HG03469 (cell line): ENCODE data around the gene ZNF396.

Source experiments
- ATAC-seq: cut with Tn5 transposase; IDR thresholded peaks from one replicate; pipeline ENCODE4 v1.9.1; 2021; ENCODE audit warnings: mild to moderate bottlenecking, moderate library complexity, moderate number of reproducible peaks; ENCODE audit not compliant: unreplicated experiment

The ZNF396 gene

DNA sequence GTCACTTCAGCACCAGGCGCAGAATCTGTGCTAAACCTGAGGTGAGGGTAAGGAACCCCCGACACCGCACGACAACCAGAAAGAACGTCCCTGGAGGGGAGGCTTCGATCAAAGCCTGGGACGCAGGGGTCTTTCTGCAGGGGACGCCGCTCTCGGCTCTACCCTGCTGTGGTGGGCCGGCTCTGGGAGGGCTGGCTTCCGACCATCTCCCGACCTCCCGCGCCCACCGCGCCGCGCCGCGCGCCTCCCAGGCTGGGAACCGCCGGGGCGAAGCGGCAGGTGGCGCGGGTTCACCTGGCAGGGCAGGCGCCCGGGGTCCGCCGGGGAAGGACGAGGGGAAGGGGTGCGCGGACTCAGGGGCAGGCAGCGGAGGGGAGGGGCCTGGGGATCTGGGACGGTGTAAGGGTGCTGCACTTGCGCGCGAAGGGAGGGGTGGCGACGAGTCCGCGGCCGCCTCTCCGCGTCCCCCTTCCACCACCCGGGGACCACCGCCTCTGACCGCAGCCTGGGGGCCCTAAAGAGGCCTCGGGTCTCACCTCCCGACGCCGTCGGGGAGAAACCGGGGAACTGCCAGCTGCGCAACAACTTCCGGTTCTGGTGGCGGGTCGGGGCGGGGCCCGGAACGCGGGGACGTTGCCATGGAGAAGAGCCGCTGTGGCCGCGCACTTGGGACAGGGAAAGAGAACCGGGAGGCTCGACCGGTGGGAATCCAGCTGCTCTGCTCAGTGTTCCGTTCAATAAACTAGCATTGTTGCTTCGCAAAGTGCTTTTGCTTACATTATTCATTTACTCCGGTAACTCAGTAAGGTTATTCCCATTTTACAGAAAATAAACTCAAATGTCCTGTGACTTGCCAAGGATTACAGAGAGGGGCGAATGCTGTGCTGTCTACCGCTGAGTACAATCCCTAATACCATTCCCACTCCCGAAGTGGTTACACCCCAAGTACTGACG, at the start of gene ZNF396:
Gene ZNF396 (minus strand): TSS at position 596 of the 954 bp plus-strand sequence. CDS start 3,045 bp downstream, outside the sequence.
- peak; percentile 75 for ATAC-seq

DNA sequence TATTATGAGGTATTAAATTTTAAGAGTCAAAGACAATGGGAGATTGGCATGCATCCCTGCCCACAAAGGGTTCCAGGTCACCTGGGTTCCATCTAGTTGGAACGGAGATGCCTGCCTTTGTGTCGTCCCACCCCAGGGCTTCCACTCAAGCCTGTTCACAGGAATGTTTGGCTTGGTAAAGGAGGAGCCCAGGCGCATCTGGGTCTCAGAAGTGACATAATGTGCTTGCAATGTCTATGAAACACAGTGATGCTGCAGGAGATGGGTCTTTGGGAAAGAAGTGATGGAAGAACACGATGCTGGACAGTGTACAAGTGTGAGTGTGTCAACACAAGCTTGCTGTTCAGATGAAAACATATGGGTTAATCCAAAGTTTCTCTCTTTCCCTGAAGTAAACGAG, 49.6 kb upstream of the ZNF396 start:
- ATAC-seq = no peak

DNA sequence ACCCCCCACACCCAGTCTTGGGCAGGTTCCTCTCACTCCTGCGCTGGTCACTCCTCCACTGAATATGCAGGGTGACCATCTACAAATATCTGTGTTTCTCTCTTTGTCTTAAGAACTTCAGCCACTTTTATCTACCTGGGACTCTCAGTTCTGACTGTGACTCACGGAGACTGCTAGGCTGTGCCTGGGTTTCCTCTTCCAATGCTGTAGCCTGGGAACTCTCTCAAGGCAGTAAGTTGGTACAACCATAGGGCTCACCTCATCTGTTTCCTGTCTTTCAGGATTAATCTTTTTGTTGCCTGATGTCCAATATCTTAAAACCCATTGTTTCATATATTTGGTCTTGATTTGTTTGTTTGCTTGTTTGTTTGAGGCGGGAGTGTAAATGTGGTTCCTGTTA, 47.2 kb upstream of the ZNF396 start:
- ATAC-seq = no peak

GRCh38 chr18:35422237-35422636, 45.1 kb upstream of the ZNF396 start:
- no peak for ATAC-seq

DNA sequence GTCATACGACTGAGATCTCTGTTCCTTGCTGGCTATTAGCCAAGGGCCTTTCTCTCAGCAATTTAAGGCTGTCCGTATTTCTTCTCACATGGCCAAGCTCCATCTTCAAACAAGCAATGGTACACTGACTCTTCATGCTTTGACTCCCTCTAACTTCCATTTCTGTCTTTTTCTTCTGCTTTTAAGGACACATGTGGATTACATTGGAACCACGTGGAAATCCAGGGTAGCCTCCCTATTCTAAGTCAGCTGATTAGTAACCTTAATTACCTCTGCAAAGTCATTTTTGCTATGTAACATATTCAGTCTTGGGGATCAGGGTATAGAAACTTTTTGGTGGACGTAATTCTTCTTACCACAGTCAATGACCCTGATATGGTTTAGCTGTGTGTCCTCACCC, 41.5 kb upstream of the ZNF396 start:
- no peak for ATAC-seq

DNA sequence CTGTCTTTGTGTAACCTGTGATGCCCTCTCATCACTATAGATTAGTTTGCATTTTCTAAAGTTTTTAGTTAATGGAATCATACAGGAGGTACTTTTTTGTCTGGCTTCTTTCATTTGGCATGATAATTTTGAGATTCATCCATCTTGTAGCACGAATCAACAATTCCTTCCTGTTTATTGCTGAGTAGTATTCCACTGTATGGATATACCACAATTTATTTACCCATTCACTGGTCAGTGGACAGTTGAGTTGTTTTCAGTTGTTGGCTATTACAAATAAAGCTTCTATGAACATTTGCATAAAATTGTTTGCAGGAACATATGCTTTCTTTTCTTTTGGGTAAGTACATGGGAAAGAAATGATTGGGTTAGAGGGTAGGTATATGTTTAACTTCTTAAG, 40.1 kb upstream of the ZNF396 start:
- no peak for ATAC-seq

DNA sequence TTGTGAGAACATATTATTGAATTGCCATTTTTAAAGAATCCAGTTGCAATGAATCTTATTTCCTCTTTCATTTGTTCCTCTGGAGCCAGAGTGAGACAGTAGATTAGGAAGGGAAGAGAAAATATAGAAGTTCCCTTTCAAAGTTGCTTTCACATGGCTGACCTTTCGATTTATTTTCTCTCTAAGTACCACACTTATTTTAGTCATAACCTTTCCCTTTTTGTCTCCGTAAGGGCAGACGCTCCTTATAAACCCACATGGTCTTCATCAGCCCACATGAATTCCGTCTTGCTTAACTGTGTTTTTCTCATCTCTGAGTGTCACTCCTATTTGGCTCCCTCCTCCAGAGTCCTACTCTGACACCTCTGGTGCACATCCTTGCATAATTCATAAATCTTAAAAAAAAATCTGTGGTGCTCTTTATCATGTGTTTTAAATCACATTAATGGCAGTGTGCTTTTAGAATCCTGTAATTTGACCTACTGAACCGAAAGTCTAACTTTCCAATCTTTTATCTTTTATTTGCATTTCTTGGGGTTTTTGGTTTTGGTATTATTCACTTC, 38.5 kb upstream of the ZNF396 start:
- peak; percentile 45 for ATAC-seq

DNA sequence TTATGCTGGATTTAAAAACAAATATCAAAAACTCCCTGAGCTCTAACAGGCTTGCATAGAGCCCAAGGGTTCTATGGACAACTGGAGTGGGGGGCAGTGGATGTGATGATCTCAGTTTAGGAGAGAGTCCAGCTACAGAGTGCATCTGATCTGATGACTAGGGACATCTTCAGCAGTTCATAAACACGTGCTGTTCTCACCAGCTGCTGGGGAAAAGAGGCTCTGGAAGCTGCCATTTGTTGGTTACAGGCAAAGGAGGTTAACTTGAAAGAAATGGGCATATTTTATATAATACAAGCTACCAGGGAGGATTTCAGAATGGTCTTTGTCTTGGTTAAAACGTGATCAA, 36.0 kb upstream of the ZNF396 start:
- no peak for ATAC-seq

DNA sequence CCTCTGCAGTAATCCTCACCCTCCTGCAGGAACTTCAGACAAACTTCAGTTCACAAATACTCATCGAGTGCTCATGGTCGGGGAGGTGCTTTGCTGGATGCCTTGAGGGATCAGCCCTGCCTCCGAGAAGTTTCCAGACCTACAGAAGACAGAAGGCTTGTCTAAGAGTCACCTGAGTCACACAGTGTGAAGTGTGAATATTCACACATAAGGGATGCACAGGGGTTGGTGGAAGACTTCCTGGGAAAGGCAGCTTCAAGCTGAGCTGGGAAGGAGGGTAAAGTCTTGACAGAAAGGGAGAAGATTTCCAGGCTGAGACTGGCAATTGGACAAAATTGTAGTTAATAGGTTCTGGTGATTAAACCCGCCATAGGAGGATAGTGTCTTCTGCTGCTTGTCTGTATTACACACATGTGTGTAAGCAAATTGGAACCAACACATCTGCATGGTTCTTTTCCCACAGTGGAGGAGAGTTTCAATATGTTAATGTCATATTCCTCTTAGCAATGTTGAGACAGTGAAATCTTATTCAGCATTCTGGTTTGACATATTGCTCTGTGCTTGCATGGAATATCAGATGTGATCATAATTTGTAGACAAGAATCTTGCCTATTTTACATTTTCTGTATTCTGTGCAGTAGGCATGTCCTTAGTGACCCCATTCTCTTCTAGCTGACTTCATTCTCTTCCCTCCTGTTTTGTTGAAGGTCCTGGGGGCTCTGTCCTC, 34.7 kb upstream of the ZNF396 start:
- no peak for ATAC-seq

- peak; percentile 51 for ATAC-seq
Measured at GRCh38 chr18:35410561-35410960, 33.4 kb upstream of the ZNF396 start.

DNA sequence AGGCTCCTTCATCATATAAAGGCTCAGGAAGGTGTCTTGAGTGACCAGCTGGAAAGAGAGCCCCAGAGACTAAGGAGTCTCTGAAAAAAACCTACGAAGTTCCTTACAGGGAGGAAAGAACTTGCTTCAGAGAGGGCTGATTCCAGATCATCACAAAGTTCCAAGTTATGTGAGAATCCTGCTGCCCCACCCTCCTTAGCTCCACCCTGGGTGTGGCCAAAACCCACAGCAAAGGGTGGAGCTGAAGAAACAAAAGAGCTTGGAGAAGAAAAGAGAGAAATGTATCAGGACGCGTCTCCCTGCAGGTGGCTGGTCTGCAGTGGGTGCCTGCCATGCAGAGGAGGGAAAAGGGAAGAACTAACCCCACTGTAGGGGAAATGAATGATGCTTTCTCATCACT, 32.8 kb upstream of the ZNF396 start:
- no peak for ATAC-seq

GRCh38 chr18:35408843-35409261, 31.7 kb upstream of the ZNF396 start:
- ATAC-seq = no peak

GRCh38 chr18:35407871-35408481, 30.8 kb upstream of the ZNF396 start:
- ATAC-seq = no peak

- ATAC-seq = no peak
Measured at GRCh38 chr18:35406666-35407065, 29.5 kb upstream of the ZNF396 start.

GRCh38 chr18:35397976-35398375, 20.8 kb upstream of the ZNF396 start:
- ATAC-seq = no peak

GRCh38 chr18:35393716-35394115, 16.6 kb upstream of the ZNF396 start:
- no peak for ATAC-seq

- ATAC-seq = no peak
Measured at GRCh38 chr18:35392375-35392774, 15.2 kb upstream of the ZNF396 start.

DNA sequence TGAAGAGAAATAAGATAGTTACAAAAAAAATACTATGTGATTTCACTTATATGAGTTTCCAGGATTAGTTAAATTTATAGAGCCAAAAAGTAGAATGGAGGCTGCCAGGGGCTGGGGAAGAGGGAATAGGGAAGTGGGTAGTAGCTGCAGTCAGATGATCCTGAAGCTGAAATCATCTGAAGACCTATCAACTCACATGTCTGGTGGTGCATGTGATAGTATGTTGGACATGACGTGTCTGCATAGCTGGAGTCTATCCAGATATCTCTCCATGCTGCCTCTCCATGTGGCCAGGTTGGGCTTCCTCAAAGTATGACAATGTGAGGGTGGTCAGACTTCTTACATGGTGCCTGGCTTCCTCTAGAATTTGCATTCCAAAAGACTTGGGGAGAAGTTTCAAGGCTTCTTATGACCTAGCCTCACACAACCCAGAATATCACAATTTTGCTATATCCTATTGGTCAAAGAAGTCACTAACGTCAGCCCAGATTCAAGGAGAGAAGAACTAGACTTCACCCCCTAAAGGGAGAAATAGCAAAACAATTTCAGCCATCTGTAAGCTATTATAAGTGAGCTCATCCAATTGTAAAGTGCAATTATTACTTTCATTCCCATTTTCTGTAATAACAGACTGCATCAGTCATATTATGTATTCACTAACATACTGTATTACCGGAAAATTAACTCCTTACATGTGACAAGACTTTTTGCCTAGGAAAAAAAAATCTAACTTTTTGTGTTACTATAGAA, 14.0 kb upstream of the ZNF396 start:
- no peak for ATAC-seq

- no peak for ATAC-seq
Measured at GRCh38 chr18:35389095-35389618, 12.0 kb upstream of the ZNF396 start.

- ATAC-seq = no peak
Measured at GRCh38 chr18:35387152-35387571, 10.0 kb upstream of the ZNF396 start.
